GM12891 (cell line): ENCODE measurements around the gene RAP1A.

ENCODE experiments used
- POLR2A ChIP-seq: IDR thresholded peaks from 2 replicates; pipeline ENCODE4 v1.6.1; 2011; ENCODE audit warnings: low read depth, low read length, control low read depth
- POLR2AphosphoS5 ChIP-seq: IDR thresholded peaks from 2 replicates; pipeline ENCODE4 v1.6.1; 2011; ENCODE audit warnings: low read depth, low read length, control low read depth

- TF ChIP-seq POLR2AphosphoS5 = no peak
- no peak for TF ChIP-seq POLR2A
Measured at GRCh38 chr1:111597426-111597825, 22.2 kb upstream of the RAP1A start.
